Endothelial cell of umbilical vein (primary cell): ENCODE measurements around the gene WDR76. TPM values are rescaled to one million over a fixed set of nuclear protein-coding genes. Genes with fewer than 3 reads are reported as not detected.

ENCODE experiments used
- BruUV-seq: library from RNA; stranded (reverse); fragments of 400-500 nt; replicated peaks from 2 replicates; lab custom pipeline; 2021; lab: Mats Ljungman, UMichigan
- CTCF ChIA-PET: fragments of 300-600, 350-600 bp; sonication (Branson Sonifier 250); formaldehyde crosslinking; loops from one replicate; lab custom pipeline; 2021; ENCODE audit warnings: antibody characterized with exemption, inconsistent platforms; lab: Charles Lee
- POLR2A ChIA-PET: fragments of 300-600, 350-600 bp; sonication (Branson Sonifier 250); formaldehyde crosslinking; loops from one replicate; lab custom pipeline; 2021; ENCODE audit warnings: antibody characterized with exemption, inconsistent platforms; lab: Charles Lee
- DNase-seq: peaks from one replicate; pipeline ENCODE4 v3.0.0-alpha.2; 2011; ENCODE audit warnings: low read depth, low spot score
- FAIRE-seq: peaks from 2 replicates; lab custom pipeline; 2011; peaks lifted over from hg19 to GRCh38; lab: Jason Lieb, UNC
- H2AFZ ChIP-seq: 2 replicates; pipeline ENCODE4 v1.6.0; 2012; ENCODE audit warnings: low read depth, low read length, control low read depth, inconsistent platforms
- H3K27ac ChIP-seq: 2 replicates; pipeline ENCODE4 v1.5.1; 2011; ENCODE audit warnings: low read depth, mild to moderate bottlenecking, control low read depth, low read length, moderate library complexity; ENCODE audit not compliant: insufficient read depth
- H3K27me3 ChIP-seq, 2 experiments: 2 replicates each; pipeline versions ENCODE4 v1.6.0 to v1.6.1; 2011; ENCODE audit warnings: low read length in 2 of 2, mixed read lengths in 1 of 2; ENCODE audit not compliant: control insufficient read depth in 2 of 2, insufficient read depth in 2 of 2
- H3K36me3 ChIP-seq, 2 experiments: 2 replicates in 1 of 2; 3 replicates in 1 of 2; pipeline ENCODE4 v1.5.1; 2011; ENCODE audit warnings: low read length in 2 of 2, mild to moderate bottlenecking in 1 of 2, moderate library complexity in 1 of 2; ENCODE audit not compliant: control insufficient read depth in 2 of 2, insufficient read depth in 2 of 2; ENCODE audit errors: extremely low read depth in 1 of 2
- H3K4me1 ChIP-seq: 3 replicates; pipeline ENCODE4 v1.5.1; 2011; ENCODE audit warnings: mild to moderate bottlenecking, low read length; ENCODE audit not compliant: control insufficient read depth, insufficient read depth; ENCODE audit errors: extremely low read depth
- H3K4me2 ChIP-seq: 2 replicates; pipeline ENCODE4 v1.6.1; 2011; ENCODE audit warnings: low read length, control low read depth, mixed read lengths; ENCODE audit not compliant: insufficient read depth
- H3K4me3 ChIP-seq, 3 experiments: fragments of 200-600 bp in 1 of 3; sonication (generic), shearing (Covaris generic) in 1 of 3; replicated peaks in 1 of 3; 2 replicates each; pipeline ENCODE4 v1.5.1; 2011 to 2016; ENCODE audit warnings: control low read depth in 3 of 3, low read length in 3 of 3, mild to moderate bottlenecking in 2 of 3, inconsistent platforms in 1 of 3, low read depth in 1 of 3, moderate library complexity in 1 of 3; ENCODE audit not compliant: insufficient read depth in 1 of 3
- H3K79me2 ChIP-seq: 2 replicates; pipeline ENCODE4 v1.6.0; 2012; ENCODE audit warnings: low read length, inconsistent platforms; ENCODE audit not compliant: control insufficient read depth, insufficient read depth
- H3K9ac ChIP-seq: replicated peaks from 2 replicates; pipeline ENCODE3; 2011; ENCODE audit warnings: low read length, control low read depth; ENCODE audit not compliant: insufficient read depth; ENCODE audit errors: extremely low read depth
- H3K9me1 ChIP-seq: replicated peaks from 3 replicates; pipeline ENCODE4 v1.6.0; 2011; ENCODE audit warnings: mild to moderate bottlenecking, low read length; ENCODE audit not compliant: control insufficient read depth, insufficient read depth; ENCODE audit errors: extremely low read depth
- H3K9me3 ChIP-seq: replicated peaks from 2 replicates; pipeline ENCODE4 v1.5.1; 2012; ENCODE audit warnings: low read length, inconsistent platforms; ENCODE audit not compliant: control insufficient read depth, insufficient read depth
- H4K20me1 ChIP-seq: replicated peaks from 2 replicates; pipeline ENCODE3; 2011; ENCODE audit warnings: mild to moderate bottlenecking, low read length; ENCODE audit not compliant: control insufficient read depth, insufficient read depth; ENCODE audit errors: extremely low read depth
- CTCF ChIP-seq, 2 donors: IDR thresholded peaks; 1 replicate in 1 of 2; 2 replicates in 1 of 2; pipeline ENCODE4 v1.5.1; 2011; ENCODE audit warnings: low read length in 2 of 2, mild to moderate bottlenecking in 2 of 2, moderate library complexity in 2 of 2, control low read depth in 1 of 2, inconsistent platforms in 1 of 2, low read depth in 1 of 2; ENCODE audit not compliant: insufficient read depth in 1 of 2; ENCODE audit errors: extremely low read depth in 1 of 2
- EZH2 ChIP-seq: IDR thresholded peaks from 2 replicates; pipeline ENCODE4 v1.6.1; 2012; ENCODE audit warnings: borderline replicate concordance, low read depth, mild to moderate bottlenecking, moderate library complexity, low read length, inconsistent platforms; ENCODE audit not compliant: severe bottlenecking
- GATA2 ChIP-seq: IDR thresholded peaks from 2 replicates; pipeline ENCODE4 v1.7.0; 2011; ENCODE audit warnings: low read depth, mild to moderate bottlenecking, moderate library complexity, mixed read lengths, low read length; ENCODE audit not compliant: insufficient read length, insufficient read depth
- JUN ChIP-seq: IDR thresholded peaks from 2 replicates; pipeline ENCODE4 v1.6.1; 2011; ENCODE audit warnings: borderline replicate concordance, low read depth; ENCODE audit not compliant: insufficient read length, insufficient read depth
- MYC ChIP-seq: IDR thresholded peaks from one replicate; pipeline ENCODE4 v1.6.1; 2011; ENCODE audit warnings: mild to moderate bottlenecking, low read depth, low read length
- POLR2AphosphoS5 ChIP-seq: IDR thresholded peaks from 2 replicates; pipeline ENCODE4 v1.6.1; 2012; ENCODE audit warnings: low read depth, mild to moderate bottlenecking, control low read depth, low read length, moderate library complexity; ENCODE audit not compliant: insufficient read depth
- dilution Hi-C: fragments of 300-500 bp; cut with MboI; formaldehyde crosslinking; loops from one replicate; pipeline ENCODE4 v1.15.0; 2019; ENCODE audit warnings: low sequenced_read_pairs; ENCODE audit not compliant: extremely low pct_ligation_motif_present
- intact Hi-C: fragments of 100-400 bp; cut with micrococcal nuclease; formaldehyde crosslinking; loops from one replicate; pipeline ENCODE4 v1.10.0; 2022
- polyA plus RNA-seq, 4 experiments: library from polyadenylated mRNA; depleted of rRNA in 3 of 4; stranded (reverse) in 3 of 4; unstranded in 1 of 4; fragments of >200 nt; gene quantifications; 2 replicates each; pipeline versions ENCODE4 v1.2.1 to v1.2.3, GENCODE V29; 2011 to 2012; ENCODE audit warnings: missing spikeins in 1 of 4
- total RNA-seq: library from RNA; stranded (reverse); gene quantifications from 2 replicates; pipeline ENCODE4 v1.2.3, GENCODE V29; 2021

Gene WDR76
- total and polyA plus RNA-seq, 2 donors (not counting 3 experiments of a cell fraction or from before 2014, with no cell fraction given), result 3.1 to 25.2 TPM

- ChIA-PET POLR2A (interaction anchor here (0.7 kb wide), 1 partner anchor 53 kb away, joined by 8 read pairs; no protein-coding TSS in a partner anchor), CTCF (interaction anchor here (1.0 to 4.3 kb wide), 3 partner anchors 11 to 622 kb away, joined by 5 to 23 read pairs (median 5); no protein-coding TSS in a partner anchor)
- Histone ChIP-seq H3K27me3 (no peaks in the 10 kb centered on the region), H3K79me2 (no peaks in the 10 kb centered on the region), H3K9me3 (no peaks in the 10 kb centered on the region), H4K20me1 (no peaks in the 10 kb centered on the region), H3K9ac (no peak overlapping the region), H3K27ac (no peak overlapping the region), H2AFZ (no peak overlapping the region), H3K4me1 (no peaks in the 10 kb centered on the region), H3K9me1 (no peaks in the 10 kb centered on the region), H3K4me3 (no peak overlapping the region), H3K4me2 (no peak overlapping the region), H3K36me3 (peaks cover 0 to 2% of the 10 kb centered on the region in 2 experiments)
- no peak for DNase-seq
- no peak for TF ChIP-seq POLR2AphosphoS5
- BruUV-seq, result no TSS peak
- intact Hi-C loops (no loop called here), dilution Hi-C loops (no loop called here)
- no peak for FAIRE-seq
Measured at GRCh38 chr15:43879386-43880355, 52.9 kb downstream of the WDR76 start.

- POLR2A ChIA-PET, result no interaction called here
- no peak for DNase-seq
Measured at GRCh38 chr15:43880406-43881194, 53.8 kb downstream of the WDR76 start.

More at GRCh38 chr15:43880406-43881194, 53.8 kb downstream of the WDR76 start:
- intact Hi-C loops (no loop called here), dilution Hi-C loops (no loop called here)
- Histone ChIP-seq H3K4me3 (no peak overlapping the region), H3K4me2 (no peak overlapping the region), H3K9me3 (no peaks in the 10 kb centered on the region), H3K9ac (no peak overlapping the region), H3K4me1 (no peaks in the 10 kb centered on the region), H3K27ac (no peak overlapping the region), H3K36me3 (peaks cover 0 to 2% of the 10 kb centered on the region in 2 experiments), H3K27me3 (no peaks in the 10 kb centered on the region), H2AFZ (no peak overlapping the region), H3K9me1 (no peaks in the 10 kb centered on the region), H3K79me2 (no peaks in the 10 kb centered on the region), H4K20me1 (no peaks in the 10 kb centered on the region)
- TF ChIP-seq JUN (no peak), EZH2 (no peak), GATA2 (no peak), MYC (no peak), CTCF (IDR thresholded peaks at IDR 0.05; ENCODE audit: extremely low read depth in 1 of 2, insufficient read depth in 1 of 2, low read depth in 1 of 2, low read length in 2 of 2) (no peak)
- no TSS peak for BruUV-seq
- no peak for FAIRE-seq
- CTCF ChIA-PET, result interaction anchor here (0.9 to 4.3 kb wide), 7 partner anchors 9 to 621 kb away, joined by 3 to 23 read pairs (median 5); no protein-coding TSS in a partner anchor
